HG02840 (cell line): ENCODE data around the gene RAP1GAP.
"Not testable (repeated sequence)": the region's sequence is repeated elsewhere in the genome, so short reads cannot be mapped to it uniquely, and the experiment has no call there.

Source experiments
- ATAC-seq: cut with Tn5 transposase; IDR thresholded peaks from one replicate; pipeline ENCODE4 v1.9.1; 2021; ENCODE audit warnings: mild to moderate bottlenecking, moderate library complexity, moderate number of reproducible peaks; ENCODE audit not compliant: unreplicated experiment, low FRiP score

RAP1GAP gene

GRCh38 chr1:21647431-21648351 lies 21.5 kb downstream of the RAP1GAP start:
- no peak for ATAC-seq

GRCh38 chr1:21645550-21645949 lies 23.6 kb downstream of the RAP1GAP start:
- no peak for ATAC-seq

GRCh38 chr1:21644906-21645305 lies 24.3 kb downstream of the RAP1GAP start:
- ATAC-seq: no peak

- no peak for ATAC-seq
Observed at GRCh38 chr1:21644348-21644747, 24.8 kb downstream of the RAP1GAP start.

- no peak for ATAC-seq
Observed at GRCh38 chr1:21643624-21644023, 25.5 kb downstream of the RAP1GAP start.

GRCh38 chr1:21641967-21642739 lies 27.0 kb downstream of the RAP1GAP start:
- ATAC-seq: no peak

- ATAC-seq: no peak
Observed at GRCh38 chr1:21641537-21641936, 27.6 kb downstream of the RAP1GAP start.

GRCh38 chr1:21641076-21641475 lies 28.1 kb downstream of the RAP1GAP start:
- no peak for ATAC-seq

- no peak for ATAC-seq
Observed at GRCh38 chr1:21640653-21641052, 28.5 kb downstream of the RAP1GAP start.

- no peak for ATAC-seq
Observed at GRCh38 chr1:21639594-21640041, 29.5 kb downstream of the RAP1GAP start.

- ATAC-seq: no peak
Observed at GRCh38 chr1:21638531-21639341, 30.4 kb downstream of the RAP1GAP start.

GRCh38 chr1:21637514-21637913 lies 31.6 kb downstream of the RAP1GAP start:
- no peak for ATAC-seq

- ATAC-seq: no peak
Observed at GRCh38 chr1:21636029-21636428, 33.1 kb downstream of the RAP1GAP start.

- ATAC-seq: no peak
Observed at GRCh38 chr1:21634806-21635535, 34.2 kb downstream of the RAP1GAP start.

GRCh38 chr1:21633992-21634805 lies 35.0 kb downstream of the RAP1GAP start:
- ATAC-seq: no peak

- ATAC-seq: no peak
Observed at GRCh38 chr1:21633141-21633755, 35.9 kb downstream of the RAP1GAP start.

- ATAC-seq: no peak
Observed at GRCh38 chr1:21631944-21632887, 36.9 kb downstream of the RAP1GAP start.

GRCh38 chr1:21631590-21631943 lies 37.6 kb downstream of the RAP1GAP start:
- ATAC-seq: not testable (repeated sequence)
